SK-N-SH treated with all-trans-retinoic acid at 6 μM for 48 hours (cell line): Measurements from ENCODE around the gene SMARCA4.

Source experiments
- ATAC-seq: fragments of 200-7000 bp; cut with Tn5 transposase; 3 replicates; pipeline ENCODE4 v1.9.1; 2020; ENCODE audit warnings: mild to moderate bottlenecking, moderate library complexity
- BACH2 ChIP-seq: fragments of 250-450 bp; sonication (Bioruptor Pico); IDR thresholded peaks from 2 replicates; pipeline ENCODE4 v1.9.0; 2021; ENCODE audit warnings: mild to moderate bottlenecking, borderline replicate concordance
- CREB5 ChIP-seq: fragments of 250-450 bp; sonication (Bioruptor Pico); IDR thresholded peaks from 2 replicates; pipeline ENCODE4 v1.5.1; 2020; ENCODE audit warnings: low read depth, mild to moderate bottlenecking, moderate library complexity
- CSDC2 ChIP-seq: fragments of 250-450 bp; sonication (Bioruptor Pico); IDR thresholded peaks from 2 replicates; pipeline ENCODE4 v1.5.0; 2020; ENCODE audit warnings: mild to moderate bottlenecking, moderate library complexity
- CSRNP3 ChIP-seq: fragments of 250-450 bp; sonication (Bioruptor Pico); IDR thresholded peaks from 2 replicates; pipeline ENCODE4 v1.5.1; 2021; ENCODE audit warnings: mild to moderate bottlenecking, moderate library complexity
- ESRRG ChIP-seq: fragments of 250-450 bp; sonication (Bioruptor Pico); IDR thresholded peaks from 2 replicates; pipeline ENCODE4 v1.6.1; 2021; ENCODE audit warnings: mild to moderate bottlenecking
- GLIS3 ChIP-seq: fragments of 250-450 bp; sonication (Bioruptor Pico); IDR thresholded peaks from 2 replicates; pipeline ENCODE4 v1.5.0; 2020; ENCODE audit warnings: mild to moderate bottlenecking, moderate library complexity
- ISL1 ChIP-seq: fragments of 250-450 bp; sonication (Bioruptor Pico); IDR thresholded peaks from 2 replicates; pipeline ENCODE4 v2.1.2; 2022; ENCODE audit warnings: mild to moderate bottlenecking, moderate library complexity
- OSR1 ChIP-seq: fragments of 250-450 bp; sonication (Bioruptor Pico); IDR thresholded peaks from 2 replicates; pipeline ENCODE4 v1.8.0; 2022; ENCODE audit warnings: moderate library complexity, mild to moderate bottlenecking, inconsistent platforms
- PATZ1 ChIP-seq: fragments of 250-450 bp; sonication (Bioruptor Pico); IDR thresholded peaks from 2 replicates; pipeline ENCODE4 v1.8.0; 2020; ENCODE audit warnings: mild to moderate bottlenecking, moderate library complexity, borderline replicate concordance
- POU6F1 ChIP-seq: fragments of 250-450 bp; sonication (Bioruptor Pico); IDR thresholded peaks from 2 replicates; pipeline ENCODE4 v1.8.0; 2021; ENCODE audit warnings: low read depth, mild to moderate bottlenecking, moderate library complexity, borderline replicate concordance
- PPARA ChIP-seq: fragments of 250-450 bp; sonication (Bioruptor Pico); IDR thresholded peaks from 2 replicates; pipeline ENCODE4 v1.5.0; 2020; ENCODE audit warnings: mild to moderate bottlenecking, borderline replicate concordance
- RARB ChIP-seq: fragments of 250-450 bp; sonication (Bioruptor Pico); IDR thresholded peaks from 2 replicates; pipeline ENCODE4 v1.8.0; 2021; ENCODE audit warnings: mild to moderate bottlenecking, moderate library complexity
- SNAI2 ChIP-seq: fragments of 250-450 bp; sonication (Bioruptor Pico); IDR thresholded peaks from 2 replicates; pipeline ENCODE4 v1.5.0; 2020; ENCODE audit warnings: mild to moderate bottlenecking, moderate library complexity
- TCF4 ChIP-seq: fragments of 250-450 bp; sonication (Bioruptor Pico); IDR thresholded peaks from 2 replicates; pipeline ENCODE4 v1.8.0; 2021; ENCODE audit warnings: mild to moderate bottlenecking, moderate library complexity, borderline replicate concordance
- TOX ChIP-seq: fragments of 250-450 bp; sonication (Bioruptor Pico); IDR thresholded peaks from 2 replicates; pipeline ENCODE4 v1.8.0; 2021; ENCODE audit warnings: mild to moderate bottlenecking, moderate library complexity, borderline replicate concordance
- ZC3H10 ChIP-seq: fragments of 250-450 bp; sonication (Bioruptor Pico); IDR thresholded peaks from 2 replicates; pipeline ENCODE4 v1.5.1; 2021; ENCODE audit warnings: mild to moderate bottlenecking, moderate library complexity
- ZFP3 ChIP-seq: fragments of 250-450 bp; sonication (Bioruptor Pico); IDR thresholded peaks from 2 replicates; pipeline ENCODE4 v1.5.0; 2020; ENCODE audit warnings: mild to moderate bottlenecking, moderate library complexity
- ZFP30 ChIP-seq: fragments of 450-650 bp; formaldehyde crosslinking; IDR thresholded peaks from 2 replicates; pipeline ENCODE4 v1.5.0; 2022; ENCODE audit warnings: mild to moderate bottlenecking, moderate library complexity
- ZNF565 ChIP-seq: fragments of 450-650 bp; formaldehyde crosslinking; conservative IDR thresholded peaks from 2 replicates; pipeline ENCODE4 v1.5.0; 2020; ENCODE audit warnings: low read depth, mild to moderate bottlenecking, moderate library complexity
- ZNF70 ChIP-seq: fragments of 450-650 bp; formaldehyde crosslinking; IDR thresholded peaks from 2 replicates; pipeline ENCODE4 v1.5.0; 2020; ENCODE audit warnings: mild to moderate bottlenecking, moderate library complexity
- ZNF8 ChIP-seq: fragments of 450-650 bp; formaldehyde crosslinking; IDR thresholded peaks from 2 replicates; pipeline ENCODE4 v1.5.0; 2020; ENCODE audit warnings: mild to moderate bottlenecking, moderate library complexity

The SMARCA4 gene

GRCh38 chr19:10988921-10989320, 28.1 kb downstream of the SMARCA4 start:
- no peak for TF ChIP-seq BACH2
- TF ChIP-seq PATZ1 (CRISPR knock-in tag): no peak
- TF ChIP-seq CSRNP3 (CRISPR knock-in tag): no peak
- TF ChIP-seq ZFP30 (CRISPR knock-in tag): no peak
- no peak for TF ChIP-seq ZC3H10 (CRISPR knock-in tag)
- TF ChIP-seq RARB: no peak
- TF ChIP-seq OSR1: no peak
- TF ChIP-seq POU6F1 (CRISPR knock-in tag): no peak
- TF ChIP-seq PPARA (CRISPR knock-in tag): no peak
- no peak for TF ChIP-seq CSDC2 (CRISPR knock-in tag)
- TF ChIP-seq ZNF70 (CRISPR knock-in tag): no peak
- TF ChIP-seq SNAI2 (CRISPR knock-in tag): no peak
- no peak for ATAC-seq

- no peak for ATAC-seq
- no peak for TF ChIP-seq ZFP3 (CRISPR knock-in tag)
- TF ChIP-seq ZNF565: no peak
- TF ChIP-seq TOX: no peak
- TF ChIP-seq ISL1: no peak
- TF ChIP-seq ZNF8 (CRISPR knock-in tag): no peak
- TF ChIP-seq GLIS3 (CRISPR knock-in tag): no peak
- no peak for TF ChIP-seq PPARA (CRISPR knock-in tag)
- TF ChIP-seq POU6F1 (CRISPR knock-in tag): no peak
- TF ChIP-seq CSRNP3 (CRISPR knock-in tag): no peak
- no peak for TF ChIP-seq SNAI2 (CRISPR knock-in tag)
- no peak for TF ChIP-seq CREB5 (CRISPR knock-in tag)
- TF ChIP-seq ZC3H10 (CRISPR knock-in tag): no peak
- no peak for TF ChIP-seq ZNF70 (CRISPR knock-in tag)
- no peak for TF ChIP-seq BACH2
- TF ChIP-seq ZFP30 (CRISPR knock-in tag): no peak
- no peak for TF ChIP-seq PATZ1 (CRISPR knock-in tag)
- TF ChIP-seq ESRRG: no peak
- TF ChIP-seq TCF4 (CRISPR knock-in tag): no peak
These were observed 30.2 kb downstream of the SMARCA4 start for GRCh38 chr19:10991076-10991475.
